ENCODE measurements around the gene NUDT21.

DNA sequence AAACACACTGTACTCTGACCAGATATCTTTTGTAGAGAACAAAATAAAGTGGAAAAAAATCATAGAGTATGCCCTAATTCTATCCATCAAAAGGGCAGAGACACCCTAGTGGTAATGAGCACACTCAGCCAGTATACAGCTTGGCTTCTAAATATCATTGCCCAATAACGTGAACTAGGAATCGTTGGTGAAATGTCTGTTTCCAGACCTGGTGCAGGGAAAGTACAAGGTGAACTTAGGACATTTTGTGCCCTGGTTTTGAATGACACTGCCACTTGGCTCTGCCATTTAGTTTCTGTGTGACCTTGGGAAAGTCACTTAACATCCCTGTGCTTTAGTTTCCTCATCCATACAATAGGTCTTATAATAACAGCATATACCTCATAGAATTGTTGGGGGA is 39.5 kb downstream of the NUDT21 start:
- no peak for TF ChIP-seq POLR2AphosphoS5 (IDR thresholded peaks at IDR 0.05)
- TF ChIP-seq, protein P1, sequence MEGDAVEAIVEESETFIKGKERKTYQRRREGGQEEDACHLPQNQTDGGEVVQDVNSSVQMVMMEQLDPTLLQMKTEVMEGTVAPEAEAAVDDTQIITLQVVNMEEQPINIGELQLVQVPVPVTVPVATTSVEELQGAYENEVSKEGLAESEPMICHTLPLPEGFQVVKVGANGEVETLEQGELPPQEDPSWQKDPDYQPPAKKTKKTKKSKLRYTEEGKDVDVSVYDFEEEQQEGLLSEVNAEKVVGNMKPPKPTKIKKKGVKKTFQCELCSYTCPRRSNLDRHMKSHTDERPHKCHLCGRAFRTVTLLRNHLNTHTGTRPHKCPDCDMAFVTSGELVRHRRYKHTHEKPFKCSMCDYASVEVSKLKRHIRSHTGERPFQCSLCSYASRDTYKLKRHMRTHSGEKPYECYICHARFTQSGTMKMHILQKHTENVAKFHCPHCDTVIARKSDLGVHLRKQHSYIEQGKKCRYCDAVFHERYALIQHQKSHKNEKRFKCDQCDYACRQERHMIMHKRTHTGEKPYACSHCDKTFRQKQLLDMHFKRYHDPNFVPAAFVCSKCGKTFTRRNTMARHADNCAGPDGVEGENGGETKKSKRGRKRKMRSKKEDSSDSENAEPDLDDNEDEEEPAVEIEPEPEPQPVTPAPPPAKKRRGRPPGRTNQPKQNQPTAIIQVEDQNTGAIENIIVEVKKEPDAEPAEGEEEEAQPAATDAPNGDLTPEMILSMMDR (IDR thresholded peaks at IDR 0.05), result no peak
- no peak for TF ChIP-seq POLR2A (IDR thresholded peaks at IDR 0.05)

All from stomach (tissue), 4 donors.